Stimulated activated CD8-positive, alpha-beta memory T cell treated with anti-CD3 and anti-CD28 coated beads, Interleukin-15, amount 100 ng/mL, for 1 hour (primary cell): ENCODE results near the gene NLRP1.
A peak's percentile ranks its signal among the peaks of the same experiment; 100 is the strongest.

Source experiments
- DNase-seq: peaks from one replicate; pipeline ENCODE4 v3.0.0-alpha.2; 2020; ENCODE audit warnings: low read depth

NLRP1 gene

DNA sequence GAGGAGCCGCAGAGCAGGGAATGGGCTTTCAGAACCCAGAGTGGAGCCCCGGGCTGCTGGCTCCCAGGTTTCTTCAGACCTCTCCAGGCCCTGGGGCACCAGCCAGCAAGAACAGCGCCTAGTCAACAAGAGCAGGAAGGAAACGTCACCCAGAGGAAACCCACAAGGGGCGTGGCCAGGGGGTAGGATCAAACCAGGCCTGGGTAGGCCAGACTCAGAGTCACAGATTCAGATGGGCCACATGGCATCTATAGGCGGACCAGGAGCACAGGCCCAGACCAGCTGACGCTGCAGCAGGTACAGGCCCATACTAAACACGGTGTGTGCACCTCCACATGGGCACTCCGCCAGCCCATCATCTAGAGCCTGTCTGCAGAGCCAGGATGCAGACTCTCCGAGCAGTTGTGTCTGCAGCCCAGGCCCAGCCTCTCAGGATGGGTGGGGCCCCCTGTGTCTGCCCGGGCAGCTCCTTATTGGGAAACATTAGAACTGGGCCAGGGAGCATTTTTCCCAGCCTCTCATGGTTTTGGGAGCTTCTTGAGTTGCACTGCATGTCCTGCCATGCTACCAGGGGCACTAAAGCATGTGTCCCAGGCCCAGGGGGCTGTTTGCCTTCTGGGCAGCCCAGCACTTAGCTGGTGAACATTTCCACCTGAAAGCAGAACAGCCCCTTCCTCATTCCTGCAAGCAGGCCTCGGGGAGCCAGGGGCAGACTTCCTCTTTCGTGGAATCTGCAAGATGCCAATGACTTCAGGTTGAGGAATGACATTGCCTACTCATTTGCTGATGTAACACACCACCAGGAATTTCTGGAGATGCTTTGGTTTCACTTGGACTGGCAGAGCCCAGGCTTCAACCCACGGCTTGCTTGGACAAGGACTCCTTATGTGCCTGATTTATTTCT, at the start of gene NLRP1:
NLRP1 (minus strand) TSS at position 127 of the 904 bp plus-strand sequence. CDS start 552 bp downstream, outside the sequence.
- DNase-seq: peak; percentile 89

DNA sequence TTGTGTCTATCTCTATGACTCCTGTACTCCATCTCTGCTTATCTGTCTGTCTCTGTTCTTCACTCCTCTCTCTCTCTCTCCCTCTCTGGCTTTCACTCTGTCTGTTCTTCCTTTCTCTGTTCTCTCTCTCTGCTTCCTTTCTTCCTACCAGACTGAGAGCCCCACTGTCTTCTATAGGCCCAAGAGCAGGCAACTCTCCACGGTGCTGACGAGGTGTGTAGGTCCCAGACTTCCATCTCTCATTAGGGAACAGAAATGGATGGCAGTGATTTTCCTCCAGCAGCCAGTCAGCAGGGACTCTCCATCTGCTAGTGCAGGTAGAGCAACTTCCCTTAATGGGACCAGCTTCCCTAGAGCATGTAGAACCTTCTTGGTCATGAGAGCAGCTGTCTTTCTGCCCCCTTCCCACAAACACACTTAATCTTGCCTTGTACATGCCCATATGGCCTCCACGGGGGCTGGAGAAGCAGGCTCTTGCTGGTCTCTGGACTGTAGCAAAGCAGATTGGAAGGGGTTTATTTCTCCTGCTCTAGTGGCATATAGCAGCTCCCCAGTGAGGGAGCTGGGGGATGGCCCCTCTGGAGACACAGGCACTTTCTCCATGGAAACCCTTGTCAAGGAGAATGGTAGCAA, 47.8 kb upstream of the NLRP1 start:
- no peak for DNase-seq

DNA sequence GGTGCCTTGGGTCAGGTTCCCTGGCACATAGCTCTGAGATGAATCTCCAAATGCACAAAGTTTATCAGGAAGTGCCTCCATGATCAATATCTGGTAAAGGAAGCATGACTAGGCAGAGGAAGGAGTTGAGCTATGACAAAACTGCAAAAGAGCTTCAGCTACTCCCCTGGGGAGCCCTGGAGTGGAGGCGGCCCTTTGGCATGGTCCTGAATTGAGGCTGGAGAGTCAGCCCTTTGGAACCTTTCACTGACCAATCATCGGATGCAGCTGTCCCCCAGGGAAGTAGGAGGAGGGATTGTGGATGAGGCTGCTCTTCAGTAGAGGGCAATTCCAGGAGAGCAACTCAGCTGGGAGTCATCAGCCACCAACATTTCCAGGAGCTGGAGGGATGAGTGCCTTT, 46.1 kb upstream of the NLRP1 start:
- no peak for DNase-seq

DNA sequence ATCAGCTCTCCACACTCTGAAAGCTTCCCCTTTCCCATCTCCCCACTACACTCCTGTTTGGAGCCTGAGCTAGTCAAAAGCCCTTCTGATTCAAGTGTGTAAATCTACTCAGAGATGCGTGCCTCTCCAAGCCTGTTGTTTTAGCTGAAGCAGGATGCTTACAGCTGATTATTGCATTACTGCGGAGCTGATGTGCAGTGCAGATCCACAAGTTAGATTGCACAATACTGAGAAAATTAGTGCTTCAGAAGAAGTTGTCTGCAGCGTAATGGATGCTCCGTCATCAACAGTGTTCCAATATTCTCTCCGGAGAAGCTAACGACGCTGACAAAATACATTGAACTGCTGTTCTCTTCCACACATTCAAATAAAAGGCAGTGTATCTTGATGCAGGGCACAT, 44.8 kb upstream of the NLRP1 start:
- no peak for DNase-seq

DNA sequence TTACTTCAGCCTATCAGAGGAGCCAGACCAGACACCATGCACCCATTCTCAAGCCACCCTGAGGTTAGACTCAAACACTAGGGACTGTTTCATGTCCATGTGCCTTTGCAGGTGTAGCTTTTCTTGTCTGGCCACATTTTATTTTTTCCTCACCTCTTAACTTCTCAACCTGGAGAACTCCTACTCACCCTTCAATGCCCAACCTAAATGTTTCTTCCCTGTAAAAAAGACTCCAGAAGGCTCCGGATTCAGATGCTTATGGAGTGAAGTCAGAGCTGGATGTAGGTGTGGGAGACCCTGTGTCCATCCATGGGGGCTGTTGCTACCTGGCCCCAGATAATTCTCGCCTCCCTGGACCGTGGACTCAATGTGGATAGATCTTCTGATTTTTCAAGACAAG, 44.0 kb upstream of the NLRP1 start:
- no peak for DNase-seq

DNA sequence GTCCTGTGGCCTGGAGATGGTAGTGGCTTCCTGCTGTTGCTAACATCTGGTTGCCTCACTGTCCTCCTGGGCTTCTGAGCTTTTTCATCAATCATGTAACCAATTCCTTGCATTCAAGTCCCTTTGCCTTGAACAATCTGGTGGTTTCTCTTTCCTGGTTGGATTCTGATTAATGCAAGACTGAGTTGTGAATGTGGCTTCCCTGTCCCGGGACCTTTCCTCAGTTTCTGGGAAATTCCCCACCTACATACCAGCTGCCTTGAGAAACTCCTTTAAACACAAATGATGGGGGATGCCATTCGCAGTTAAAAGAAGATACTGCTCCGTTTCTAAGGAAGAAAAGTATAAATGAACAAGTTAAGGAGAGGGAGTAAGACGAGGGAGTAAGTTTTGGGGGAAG, 39.9 kb upstream of the NLRP1 start:
- no peak for DNase-seq

DNA sequence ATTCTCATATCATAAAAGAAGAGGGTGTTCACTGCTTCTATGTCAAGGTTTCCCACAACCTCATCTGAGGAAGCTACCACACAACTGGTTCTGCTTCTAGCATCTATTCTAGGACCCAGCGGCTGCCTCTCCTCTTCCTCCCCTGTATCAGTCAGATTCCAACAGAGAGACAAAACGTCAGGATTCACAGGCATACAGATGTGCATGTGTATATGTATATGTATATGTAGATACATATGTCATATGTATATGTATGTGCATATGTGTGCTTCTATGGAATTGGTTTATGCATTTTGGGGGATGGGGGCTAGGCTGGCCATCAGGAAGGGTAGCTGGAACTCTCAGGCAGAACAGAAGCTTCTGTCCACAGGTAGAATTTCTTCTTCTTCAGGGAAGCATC, 37.4 kb upstream of the NLRP1 start:
- DNase-seq: no peak

DNA sequence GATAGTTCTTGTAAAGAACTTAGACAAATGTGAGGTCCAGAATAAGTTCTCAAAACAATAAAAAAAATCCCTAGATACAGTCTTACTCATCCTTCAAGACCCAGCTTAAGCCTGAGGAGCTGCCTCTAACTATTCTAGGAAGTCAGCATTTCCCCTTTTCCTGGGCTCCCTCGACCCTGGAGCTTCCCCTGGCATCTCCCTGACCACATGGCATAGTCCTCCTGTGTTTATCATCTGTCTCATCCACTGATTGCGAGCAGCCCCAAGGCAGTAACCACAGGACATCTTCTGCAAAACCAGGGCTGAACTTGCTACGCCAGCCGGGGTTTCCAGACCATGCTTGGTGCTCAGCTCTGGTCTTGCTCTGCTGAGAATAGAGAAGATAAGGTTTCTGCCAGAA, 36.7 kb upstream of the NLRP1 start:
- no peak for DNase-seq

DNA sequence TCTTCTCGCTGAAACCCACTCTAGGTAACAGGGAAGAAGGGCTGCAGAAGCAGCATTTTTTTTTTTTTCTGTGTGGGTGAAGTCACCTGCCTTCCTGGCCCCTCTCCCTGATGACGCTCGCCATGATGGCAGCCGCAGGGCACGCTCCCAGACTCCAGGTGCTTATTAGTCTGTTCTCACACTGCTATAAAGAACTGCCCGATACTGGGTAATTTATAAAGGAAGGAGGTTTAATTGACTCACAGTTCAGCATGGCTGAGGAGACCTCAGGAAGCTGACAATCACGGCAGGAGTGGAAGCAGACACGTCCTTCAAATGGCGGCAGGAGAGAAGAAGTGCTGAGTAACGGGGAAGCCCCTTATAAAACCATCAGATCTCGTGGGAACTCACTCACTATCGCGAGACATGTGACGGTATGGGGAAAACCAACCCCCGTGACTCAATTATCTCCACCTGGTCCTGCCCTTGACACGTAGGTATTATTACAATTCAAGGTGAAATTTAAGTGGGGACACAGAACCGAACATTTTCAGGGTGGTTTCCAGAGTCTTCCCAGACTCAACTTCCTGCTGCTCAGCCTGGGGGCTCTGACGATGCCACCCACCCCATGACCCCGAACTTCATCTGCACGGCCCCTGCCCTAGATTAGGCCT, 34.9 kb upstream of the NLRP1 start:
- no peak for DNase-seq

DNA sequence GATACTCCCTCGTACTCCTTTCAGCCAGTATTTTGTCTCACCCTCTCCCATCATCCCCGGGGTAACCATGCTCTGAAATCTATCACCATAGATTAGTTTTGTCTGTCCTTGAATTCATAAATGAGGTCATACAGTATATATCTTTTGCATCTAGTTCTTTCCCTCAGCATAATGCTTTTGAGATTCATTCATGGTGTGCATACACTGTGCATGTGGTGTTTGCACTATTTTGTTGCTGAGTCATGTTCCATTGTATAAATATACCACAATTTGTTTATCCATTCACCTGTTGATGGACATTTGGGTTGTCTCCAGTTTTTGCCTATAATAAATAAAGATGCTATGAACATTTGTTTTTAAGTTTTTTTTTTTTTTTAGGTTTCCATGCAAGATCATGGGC, 34.2 kb upstream of the NLRP1 start:
- no peak for DNase-seq

DNA sequence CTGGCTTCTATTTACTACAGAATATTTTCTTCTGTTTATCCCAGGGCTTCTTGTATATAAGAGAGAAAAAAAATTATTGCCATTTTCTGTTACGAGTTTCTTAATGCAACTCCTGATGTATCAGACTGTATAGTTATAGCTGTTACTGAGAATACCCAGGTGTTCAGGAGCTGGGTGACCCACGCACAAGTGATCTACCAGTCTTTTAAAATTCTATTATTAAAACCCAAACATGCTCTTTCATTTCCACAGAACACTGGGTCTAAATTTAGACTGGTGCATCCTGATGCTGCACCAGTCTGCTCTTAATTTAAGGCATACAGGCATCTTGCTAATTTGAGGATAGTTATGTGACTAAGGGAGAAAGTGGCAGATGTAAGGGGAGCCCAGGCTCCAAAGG, 31.2 kb upstream of the NLRP1 start:
- DNase-seq: no peak

DNA sequence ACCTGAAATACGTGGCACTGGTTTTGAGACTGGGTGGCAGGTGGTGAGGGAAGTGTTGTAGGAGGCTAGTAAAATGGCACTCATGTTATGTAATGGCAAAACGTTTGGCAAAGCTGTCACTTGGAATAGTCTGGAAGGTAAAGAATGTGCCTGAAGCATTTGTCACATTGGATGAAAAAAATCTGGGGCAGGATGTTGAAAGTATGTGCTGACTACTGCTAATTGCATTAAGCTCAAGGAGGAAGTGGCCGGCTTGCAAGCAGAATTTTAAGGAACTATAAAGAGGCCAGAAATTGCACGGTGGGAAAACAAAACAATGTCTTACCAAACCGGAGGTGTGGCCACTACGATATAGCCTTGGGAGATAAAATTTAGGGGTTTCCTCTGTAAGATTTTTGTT, 26.6 kb upstream of the NLRP1 start:
- no peak for DNase-seq

DNA sequence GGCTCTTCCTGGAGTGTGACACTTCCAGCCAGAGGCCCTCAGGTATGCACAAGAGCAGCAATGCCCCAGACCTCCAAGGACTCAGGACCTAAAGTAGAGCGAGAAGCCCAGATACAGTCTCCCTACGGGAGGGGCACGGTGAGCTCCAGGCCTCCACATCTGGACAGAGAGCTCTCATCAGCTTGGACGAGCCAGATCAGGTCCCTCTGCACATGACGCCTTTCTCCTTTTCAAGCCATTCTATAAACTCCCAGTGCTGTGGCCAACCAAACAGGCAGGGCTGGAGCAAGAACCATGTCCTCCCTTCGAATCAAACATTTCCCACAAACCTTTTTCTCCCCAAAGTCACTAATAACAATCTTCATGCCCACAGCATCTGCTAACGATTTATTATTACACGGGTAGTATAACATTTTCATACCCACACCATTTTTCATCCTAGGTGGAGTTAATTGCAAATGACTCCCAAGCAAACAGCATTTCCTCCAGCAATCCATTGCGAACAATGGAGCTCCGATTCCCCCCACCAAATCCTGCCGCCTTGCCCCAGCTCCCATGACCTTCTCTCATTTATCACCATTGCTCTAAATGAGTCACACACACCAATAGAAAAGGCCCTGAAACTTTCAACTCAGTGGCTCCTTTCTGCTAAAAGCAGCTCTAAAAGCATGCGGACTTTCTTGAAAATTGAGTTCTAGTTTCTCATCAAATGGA, 24.2 kb upstream of the NLRP1 start:
- no peak for DNase-seq

DNA sequence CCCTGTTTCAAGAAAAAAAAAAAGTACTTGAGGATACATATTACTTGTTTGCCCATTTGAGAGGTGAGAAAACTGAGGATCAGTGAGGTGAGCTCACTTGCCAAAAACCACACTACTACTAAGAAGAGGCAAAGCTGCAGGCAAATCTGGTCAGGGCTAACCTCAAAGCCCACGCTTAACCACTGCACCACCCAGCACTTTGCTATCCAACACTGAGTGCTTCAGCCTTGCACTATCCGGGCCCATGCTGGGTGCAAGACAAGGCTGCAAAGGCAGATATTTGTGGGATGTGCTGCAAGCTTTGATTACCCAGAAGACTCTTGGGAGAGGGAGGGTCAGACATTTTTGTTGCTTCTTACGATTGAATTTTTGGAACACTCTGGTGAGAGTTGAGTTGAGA, 23.6 kb upstream of the NLRP1 start:
- no peak for DNase-seq

DNA sequence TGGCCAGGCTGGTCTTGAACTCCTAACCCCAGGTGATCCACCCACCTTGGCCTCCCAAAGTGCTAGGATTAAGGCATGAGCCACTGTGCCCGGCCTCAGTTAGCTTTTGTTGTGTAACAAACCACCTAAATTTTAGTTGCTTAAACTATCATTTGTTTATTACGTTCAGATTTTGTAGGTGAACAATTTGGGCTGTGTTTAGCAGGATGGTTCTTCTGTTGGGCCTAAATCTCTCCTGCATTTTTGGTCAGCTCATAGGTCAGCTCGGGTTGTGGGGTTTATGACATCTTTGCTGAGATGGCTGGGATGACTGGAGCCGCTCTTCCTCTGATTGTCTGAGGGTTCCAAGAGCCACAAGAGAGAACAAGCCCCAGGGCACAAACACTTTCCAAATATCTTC, 21.1 kb upstream of the NLRP1 start:
- DNase-seq: no peak

DNA sequence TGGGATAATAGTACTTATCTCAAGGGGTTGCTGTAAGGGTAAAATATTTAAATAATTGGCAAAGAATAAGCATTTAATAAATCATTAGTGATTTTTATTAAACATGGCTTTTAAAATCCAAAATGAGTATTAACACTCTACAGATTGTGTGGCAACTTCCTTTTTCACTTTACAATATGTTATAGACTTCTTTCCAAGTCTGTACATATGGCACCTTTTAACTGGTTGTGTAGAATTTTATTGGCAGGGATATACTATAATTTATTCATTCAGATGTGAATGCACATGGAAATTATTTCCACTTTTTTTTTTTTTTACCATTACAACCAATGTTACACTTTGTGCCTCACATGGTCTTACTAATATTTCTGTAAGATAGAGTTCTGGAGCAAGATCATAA, 15.7 kb upstream of the NLRP1 start:
- DNase-seq: no peak

DNA sequence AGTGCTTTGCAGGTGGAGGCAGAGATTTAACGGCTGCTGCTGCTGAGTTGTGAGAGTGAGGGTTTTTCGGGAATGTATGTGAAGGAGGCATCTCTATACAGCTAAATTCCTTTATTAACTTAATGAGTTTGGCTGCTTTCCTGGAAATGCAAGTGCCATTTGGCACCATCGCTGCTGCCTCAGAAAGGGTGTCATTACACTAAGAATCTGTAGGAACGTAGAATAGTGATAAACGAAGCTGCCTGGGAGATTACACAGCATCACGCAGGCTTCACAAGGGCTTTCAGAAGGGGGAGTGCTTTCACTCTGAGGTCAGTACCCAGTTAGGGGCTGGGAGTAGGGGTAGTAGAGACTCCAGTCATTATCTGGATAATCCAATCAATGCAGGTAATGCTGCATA, 14.1 kb upstream of the NLRP1 start:
- DNase-seq: no peak

DNA sequence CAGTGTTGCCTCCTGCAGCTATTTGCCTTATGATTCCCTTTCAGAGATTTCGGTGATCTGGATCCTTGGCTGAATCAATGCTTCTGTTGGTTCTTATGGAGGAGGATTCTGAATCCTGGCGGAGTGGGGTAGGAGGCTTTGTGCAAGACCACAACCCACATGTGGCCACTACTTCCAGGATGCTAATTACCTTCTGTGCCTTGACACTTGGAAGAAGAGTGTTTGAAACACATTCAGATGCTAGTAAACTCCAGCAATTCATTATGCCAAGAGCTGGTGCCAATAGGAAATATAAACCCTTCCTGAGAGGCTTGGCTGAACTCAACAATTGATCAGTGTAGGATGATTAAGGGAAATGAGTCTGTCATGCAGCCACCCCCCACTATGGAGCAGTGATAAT, 12.1 kb upstream of the NLRP1 start:
- no peak for DNase-seq

DNA sequence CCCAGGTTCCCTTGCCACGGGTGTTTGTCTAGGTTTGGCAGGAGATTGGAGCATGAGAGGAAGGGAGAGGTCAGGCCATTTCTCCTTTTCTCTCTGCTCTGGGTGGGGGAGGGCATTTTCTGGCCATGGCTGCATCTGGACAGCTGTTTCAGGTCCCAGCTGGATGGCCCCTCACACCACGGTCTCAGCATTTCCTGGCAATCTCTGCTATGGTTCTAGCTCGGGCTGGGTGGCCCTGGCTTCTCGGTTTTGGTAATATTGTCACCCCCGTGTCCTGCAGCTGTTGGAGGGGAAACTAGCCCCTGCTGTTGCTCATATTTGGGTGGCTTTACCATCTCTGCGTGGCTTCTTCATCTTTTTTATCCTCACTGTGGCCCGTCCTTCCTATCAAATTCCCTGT, 11.5 kb upstream of the NLRP1 start:
- no peak for DNase-seq

DNA sequence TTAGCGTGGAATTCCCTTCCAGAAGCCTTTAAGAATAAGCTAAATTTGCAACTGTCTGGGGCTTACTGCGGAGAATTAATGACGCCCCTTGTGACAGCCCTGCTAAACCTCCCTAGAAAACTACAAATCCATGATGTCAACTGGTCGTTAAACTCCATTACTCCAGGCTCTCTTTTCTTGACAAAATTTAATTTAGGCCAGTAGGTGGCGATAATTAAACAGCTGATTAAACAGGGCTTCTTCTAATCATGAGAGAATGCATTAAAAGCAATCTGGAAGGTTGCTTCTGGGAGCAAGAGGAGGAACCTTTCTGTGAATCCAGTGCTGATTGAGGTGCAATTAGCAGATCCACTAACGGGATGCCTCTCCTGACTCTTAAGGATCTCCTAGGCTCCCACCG, 8.1 kb upstream of the NLRP1 start:
- DNase-seq: no peak

DNA sequence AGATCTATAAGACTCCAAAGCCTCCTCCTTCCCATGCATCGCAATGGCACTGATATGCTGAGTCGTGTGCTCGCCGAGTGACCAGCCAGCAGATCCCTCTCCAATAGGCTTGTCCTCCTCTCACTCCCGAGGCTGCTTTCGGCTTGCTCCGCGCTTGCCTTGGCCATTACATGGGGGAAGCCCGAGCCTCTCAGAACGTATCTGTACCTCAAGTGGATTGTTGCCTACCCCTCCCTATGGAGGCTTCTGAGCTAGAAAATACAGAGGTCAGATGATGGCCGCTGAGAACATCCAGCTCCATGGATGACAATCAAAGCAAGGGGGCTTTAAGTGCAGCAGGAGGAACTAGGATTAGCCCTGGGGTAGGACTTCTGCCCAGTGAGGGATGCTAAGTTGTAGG, 7.7 kb upstream of the NLRP1 start:
- DNase-seq: no peak

DNA sequence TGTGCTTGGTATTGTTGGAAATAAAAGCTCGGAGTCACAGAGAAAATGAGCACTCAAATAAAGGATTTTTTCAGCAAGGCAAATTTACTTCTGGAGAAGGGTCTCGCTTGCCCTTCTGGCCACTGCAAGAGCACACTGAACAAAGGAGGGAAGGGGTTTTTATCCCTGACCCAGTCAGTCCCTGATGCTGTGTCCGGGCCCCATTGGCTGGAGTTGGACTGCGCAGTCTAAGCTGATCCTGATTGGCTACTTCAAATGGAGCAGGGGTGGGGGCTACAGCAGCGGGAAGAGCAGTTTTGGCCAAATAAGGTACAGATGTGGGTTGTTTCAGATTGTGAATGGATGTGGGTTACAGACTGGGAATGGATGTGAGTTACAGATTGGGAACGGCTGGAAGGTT, 4.3 kb upstream of the NLRP1 start:
- no peak for DNase-seq
